GM21825 (cell line): Measurements from ENCODE around the gene JMJD1C.
"Not testable (repeated sequence)": the region's sequence is repeated elsewhere in the genome, so short reads cannot be mapped to it uniquely, and the experiment has no call there.

Experiments used
- ATAC-seq: cut with Tn5 transposase; IDR thresholded peaks from one replicate; pipeline ENCODE4 v1.9.1; 2021; ENCODE audit warnings: mild to moderate bottlenecking, moderate library complexity; ENCODE audit not compliant: unreplicated experiment

Gene JMJD1C

GRCh38 chr10:63465293-63466143 lies at the start of gene JMJD1C:
JMJD1C (minus strand) TSS chr10:63465977; CDS start chr10:63465662, 315 bp downstream.
- ATAC-seq, result peak; percentile 63

GRCh38 chr10:63515002-63515763 lies 49.4 kb upstream of the JMJD1C start:
- no peak for ATAC-seq

GRCh38 chr10:63506554-63506953 lies 40.8 kb upstream of the JMJD1C start:
- no peak for ATAC-seq

GRCh38 chr10:63505562-63505961 lies 39.8 kb upstream of the JMJD1C start:
- ATAC-seq, result no peak

- ATAC-seq, result no peak
Measured at GRCh38 chr10:63504145-63504881, 38.5 kb upstream of the JMJD1C start.

- no peak for ATAC-seq
Measured at GRCh38 chr10:63503395-63503794, 37.6 kb upstream of the JMJD1C start.

GRCh38 chr10:63502832-63503231 lies 37.1 kb upstream of the JMJD1C start:
- ATAC-seq, result no peak

- ATAC-seq, result no peak
Measured at GRCh38 chr10:63501954-63502353, 36.2 kb upstream of the JMJD1C start.

- not testable (repeated sequence) for ATAC-seq
Measured at GRCh38 chr10:63500551-63500950, 34.8 kb upstream of the JMJD1C start.

- ATAC-seq, result no peak
Measured at GRCh38 chr10:63498665-63499064, 32.9 kb upstream of the JMJD1C start.

- ATAC-seq, result no peak
Measured at GRCh38 chr10:63497321-63497720, 31.5 kb upstream of the JMJD1C start.

GRCh38 chr10:63496561-63496960 lies 30.8 kb upstream of the JMJD1C start:
- ATAC-seq, result no peak

- no peak for ATAC-seq
Measured at GRCh38 chr10:63494951-63495350, 29.2 kb upstream of the JMJD1C start.

- no peak for ATAC-seq
Measured at GRCh38 chr10:63493004-63493403, 27.2 kb upstream of the JMJD1C start.

- ATAC-seq, result not testable (repeated sequence)
Measured at GRCh38 chr10:63492317-63492690, 26.5 kb upstream of the JMJD1C start.

- no peak for ATAC-seq
Measured at GRCh38 chr10:63491588-63492316, 26.0 kb upstream of the JMJD1C start.

- ATAC-seq, result no peak
Measured at GRCh38 chr10:63489838-63490237, 24.1 kb upstream of the JMJD1C start.

GRCh38 chr10:63487990-63488389 lies 22.2 kb upstream of the JMJD1C start:
- ATAC-seq, result no peak

GRCh38 chr10:63483983-63484382 lies 18.2 kb upstream of the JMJD1C start:
- ATAC-seq, result no peak

- no peak for ATAC-seq
Measured at GRCh38 chr10:63481815-63482421, 16.1 kb upstream of the JMJD1C start.
